T-helper 9 cell (primary cell): ENCODE results near the gene ST6GALNAC4.

Experiments
- DNase-seq: peaks from one replicate; pipeline ENCODE4 v3.0.0-alpha.2; 2020

The ST6GALNAC4 gene

DNA sequence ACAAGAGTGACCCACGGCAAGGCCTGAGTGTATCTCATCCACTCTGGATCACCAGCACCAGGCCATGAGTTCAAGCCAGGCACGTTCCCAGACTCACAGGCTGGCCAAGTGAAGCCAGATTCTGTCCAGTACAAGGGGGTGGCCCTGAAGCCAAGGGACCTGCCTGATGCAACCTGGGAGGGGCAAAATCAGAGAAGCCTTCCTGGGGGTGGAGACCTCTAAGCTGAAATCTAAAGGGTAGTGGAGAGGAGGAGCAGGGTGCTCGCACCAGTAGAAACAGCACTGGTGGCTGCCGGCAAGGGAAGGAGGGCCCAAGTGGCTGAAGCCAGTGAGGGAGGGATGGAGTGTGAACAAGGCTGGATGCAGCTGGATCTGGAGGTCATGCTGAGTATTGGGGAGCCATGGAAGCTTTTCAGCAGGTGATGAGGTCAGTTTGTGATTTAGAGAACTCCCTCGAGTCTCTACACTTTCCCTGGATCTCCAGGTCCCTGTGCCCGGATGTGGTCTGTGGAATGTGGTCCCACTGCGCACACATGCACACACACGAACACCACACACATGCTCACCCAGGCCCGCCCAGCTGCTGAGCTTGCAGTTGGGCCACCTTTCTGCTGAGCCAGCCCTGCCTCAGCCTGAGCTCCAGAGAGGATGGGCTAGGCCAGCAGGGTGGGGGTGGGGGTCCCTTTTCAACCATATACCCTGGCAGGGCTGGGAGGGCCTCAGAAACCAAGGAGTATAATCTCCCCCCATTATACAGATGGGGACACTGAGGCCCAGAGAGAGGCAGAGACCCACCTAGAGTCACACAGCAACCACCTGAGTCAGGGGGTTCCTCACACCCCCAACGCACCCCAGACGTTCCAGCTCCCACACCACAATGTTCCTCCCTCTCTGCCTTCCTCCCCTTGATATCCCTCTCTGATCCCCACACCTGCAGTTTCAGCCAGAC lies 12.1 kb upstream of the ST6GALNAC4 start:
- no peak for DNase-seq

DNA sequence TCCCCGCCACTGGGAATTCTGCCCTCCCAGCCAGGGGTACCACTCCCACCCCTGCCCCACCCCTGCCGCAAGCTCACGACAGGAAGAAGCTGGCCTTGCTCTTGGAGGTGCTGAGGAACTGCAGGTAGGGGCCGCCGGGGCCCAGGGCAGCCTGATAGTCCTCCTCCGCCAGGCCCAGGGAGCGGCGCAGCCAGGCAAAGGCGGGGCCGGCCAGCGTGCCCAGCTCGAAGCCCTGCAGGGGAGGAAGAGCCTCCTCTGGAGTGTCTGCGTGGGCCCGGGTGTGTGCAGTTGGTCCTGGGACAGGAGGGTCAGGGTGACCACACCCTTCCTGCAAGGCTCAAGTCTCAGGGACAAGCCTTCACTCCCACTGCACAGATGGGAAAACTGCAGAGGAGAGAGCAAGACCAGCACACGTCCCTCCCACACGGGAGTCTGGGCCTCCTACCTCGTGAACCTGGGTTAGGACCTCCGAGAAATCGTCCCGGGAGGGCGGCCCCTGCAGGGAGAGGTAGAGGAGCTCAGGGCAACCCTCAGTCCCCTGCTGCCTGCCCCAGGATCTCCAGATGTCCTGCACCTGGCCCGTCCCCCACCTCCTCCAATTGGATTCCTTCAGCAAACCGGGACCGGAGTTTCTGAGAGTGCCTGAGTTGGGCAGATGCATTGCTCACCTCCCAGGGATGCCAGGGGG lies 11.3 kb upstream of the ST6GALNAC4 start:
- DNase-seq: no peak

DNA sequence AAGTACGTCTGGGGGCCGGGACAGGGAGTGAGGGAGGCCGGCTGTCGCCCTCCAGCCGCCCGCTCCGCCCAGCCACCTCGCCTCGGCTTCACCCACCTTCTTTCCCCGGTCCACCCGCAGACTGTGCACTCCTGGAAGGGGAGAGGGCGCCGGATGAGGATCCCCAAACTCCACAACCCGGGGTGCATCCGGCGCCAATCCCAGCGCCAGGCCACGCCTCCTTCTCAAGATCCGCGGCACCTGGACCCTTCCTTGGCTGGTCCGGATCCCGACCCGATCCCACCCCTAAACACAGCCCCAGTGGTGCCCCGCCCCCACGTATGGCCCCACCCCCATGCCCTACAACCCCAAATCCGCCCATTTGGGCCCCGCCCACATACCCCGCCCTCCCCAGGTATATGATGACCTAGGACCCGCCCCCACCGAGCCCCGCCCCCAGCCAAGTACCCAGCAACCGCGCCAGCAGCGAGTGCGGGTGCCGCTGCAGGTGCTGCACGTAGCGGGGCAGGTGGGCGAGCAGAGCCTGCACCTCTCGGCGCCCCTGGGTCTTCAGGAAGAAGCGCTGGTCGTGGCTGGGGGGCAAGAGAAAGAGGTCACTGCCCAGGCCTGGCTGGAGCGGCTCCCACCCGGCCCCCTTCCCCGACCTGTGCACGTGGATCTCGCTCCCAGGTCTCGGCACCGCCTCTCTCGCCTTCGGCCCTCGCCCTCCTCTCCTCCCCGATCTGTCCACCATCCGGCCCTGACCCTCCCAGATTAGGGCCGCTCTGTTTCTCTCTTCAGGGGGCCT lies 10.6 kb upstream of the ST6GALNAC4 start:
- DNase-seq: peak; percentile 87

DNA sequence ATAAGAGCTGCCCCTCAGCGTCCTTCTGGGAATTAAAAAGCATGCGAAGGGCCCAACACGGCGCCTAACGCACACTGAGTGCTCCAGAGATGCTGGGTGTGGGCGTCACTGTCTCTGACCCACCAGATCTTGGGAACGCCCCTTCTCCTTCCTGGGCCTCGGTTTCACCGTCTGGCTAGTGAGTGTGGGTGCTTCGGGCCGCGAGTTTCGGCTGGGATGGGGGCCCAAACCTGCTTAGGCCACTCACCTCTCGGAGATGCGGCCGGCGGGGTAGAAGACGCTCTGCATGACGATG lies 10.0 kb upstream of the ST6GALNAC4 start:
- DNase-seq: no peak

- DNase-seq: no peak
Measured at GRCh38 chr9:127925959-127926905, 9.4 kb upstream of the ST6GALNAC4 start.

GRCh38 chr9:127924736-127925444 lies 8.0 kb upstream of the ST6GALNAC4 start:
- DNase-seq: no peak

GRCh38 chr9:127923771-127924170 lies 6.9 kb upstream of the ST6GALNAC4 start:
- no peak for DNase-seq

- no peak for DNase-seq
Measured at GRCh38 chr9:127923046-127923445, 6.2 kb upstream of the ST6GALNAC4 start.

- DNase-seq: peak; percentile 78
Measured at GRCh38 chr9:127921557-127922120, 4.8 kb upstream of the ST6GALNAC4 start.

- no peak for DNase-seq
Measured at GRCh38 chr9:127920794-127921193, 4.0 kb upstream of the ST6GALNAC4 start.

DNA sequence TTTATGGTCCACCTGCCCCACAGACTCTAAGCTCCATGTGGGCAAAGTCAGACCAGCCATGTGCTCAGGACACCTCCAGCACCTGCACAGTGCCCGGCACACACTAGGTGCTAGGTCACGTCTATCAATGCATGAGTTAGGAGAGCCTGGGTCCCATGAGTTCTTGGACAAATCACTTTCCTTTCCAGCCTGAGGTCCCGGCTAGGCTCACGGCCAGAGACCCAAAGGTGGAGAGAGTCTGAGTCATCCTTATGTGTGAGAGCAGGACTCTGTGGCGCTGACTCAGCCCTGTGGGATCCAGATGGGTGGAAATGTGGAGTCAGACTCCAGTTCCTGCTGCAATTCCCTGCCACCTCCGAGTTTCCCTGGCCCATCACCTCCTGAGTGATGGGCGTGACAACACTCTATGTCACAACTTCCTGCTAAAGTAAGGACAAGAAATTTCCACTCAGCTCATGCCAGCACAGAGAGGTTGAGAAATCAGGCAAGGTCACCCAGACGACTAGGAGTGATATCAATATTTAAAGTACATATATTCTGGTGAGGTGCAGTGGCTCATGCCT lies 2.5 kb upstream of the ST6GALNAC4 start:
- no peak for DNase-seq

DNA sequence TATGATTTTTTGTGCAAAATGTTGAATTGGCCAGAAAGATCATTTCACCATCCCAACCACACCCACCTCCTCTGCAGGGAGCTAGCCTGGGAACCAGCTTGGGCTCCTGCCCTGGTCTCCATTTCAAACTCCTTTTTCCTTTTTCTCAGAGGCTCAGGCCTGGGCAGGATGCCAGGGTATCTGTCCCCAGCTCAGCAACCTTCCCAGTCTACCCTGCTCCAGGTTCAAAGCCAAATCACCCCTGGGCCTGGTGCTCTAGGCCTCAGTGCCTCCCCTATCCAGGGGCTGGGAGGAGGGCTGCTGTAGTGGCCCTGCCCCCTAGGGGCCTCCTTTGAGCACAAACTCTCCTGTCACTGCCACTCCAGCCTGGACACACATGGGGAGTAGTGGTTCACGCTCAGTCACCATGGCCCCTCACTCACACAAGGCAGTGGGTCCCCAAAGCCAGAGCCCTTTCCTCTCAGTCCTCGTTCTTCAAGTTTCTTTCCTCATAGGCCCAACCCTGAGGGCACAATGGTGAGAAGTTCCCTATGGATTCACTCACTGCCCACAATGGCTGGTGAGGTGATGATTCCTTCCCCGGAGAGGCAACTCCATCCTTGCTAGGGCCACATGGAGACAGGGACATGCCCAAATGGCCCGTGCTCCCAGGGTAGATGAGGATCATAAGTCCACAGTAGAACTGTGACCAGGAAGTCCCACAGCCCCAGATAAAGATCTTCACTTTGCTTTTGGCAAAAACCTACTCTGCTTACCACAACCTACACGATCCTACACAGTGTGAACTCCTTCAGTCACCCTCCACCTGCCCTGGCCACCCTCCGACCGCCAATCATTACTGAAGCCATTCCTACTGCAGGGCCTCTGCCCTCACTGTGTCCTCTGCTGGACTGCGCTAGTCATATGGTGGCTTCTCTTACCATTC lies 1.6 kb upstream of the ST6GALNAC4 start:
- DNase-seq: no peak

- no peak for DNase-seq
Measured at GRCh38 chr9:127917603-127918002, 762 bp upstream of the ST6GALNAC4 start.

GRCh38 chr9:127915801-127916719 lies 781 bp downstream of the ST6GALNAC4 start:
- DNase-seq: no peak

DNA sequence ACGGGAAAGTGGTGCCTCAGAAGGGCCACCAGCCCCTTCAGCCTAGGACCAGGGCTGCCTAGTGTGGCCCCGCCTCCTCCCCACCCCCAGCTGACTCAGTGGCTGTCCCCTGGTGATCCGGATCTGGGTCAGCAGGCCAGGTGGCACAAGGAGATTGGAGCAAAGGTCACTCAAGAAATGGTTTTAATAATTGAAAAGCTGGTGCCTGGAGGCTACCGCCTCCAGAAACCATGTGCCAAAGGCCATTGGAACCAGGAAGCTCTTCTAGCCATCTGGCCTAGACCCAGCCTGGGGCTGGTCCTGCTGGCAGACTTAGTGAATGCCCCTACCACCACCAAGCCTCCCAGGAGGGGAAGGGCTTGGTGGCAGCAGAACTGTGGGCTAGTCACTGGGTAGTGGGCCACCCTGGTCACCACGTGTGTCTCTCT lies 1.5 kb downstream of the ST6GALNAC4 start:
- DNase-seq: no peak

DNA sequence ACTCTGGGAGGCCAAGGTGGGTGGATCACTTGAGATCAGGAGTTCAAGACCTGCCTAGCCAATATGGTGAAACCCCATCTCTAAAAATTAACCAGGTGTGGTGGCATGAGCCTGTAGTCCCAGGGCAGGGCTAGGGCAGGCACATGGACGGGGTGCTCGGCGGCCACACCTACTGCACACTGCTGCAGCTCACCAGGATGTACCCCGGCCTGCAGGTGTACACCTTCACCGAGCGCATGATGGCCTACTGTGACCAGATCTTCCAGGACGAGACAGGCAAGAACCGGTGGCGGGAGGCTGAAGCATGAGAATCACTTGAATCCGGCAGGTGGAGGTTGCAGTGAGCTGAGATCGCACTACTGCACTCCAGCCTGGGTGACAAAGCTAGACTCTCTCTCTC lies 3.2 kb downstream of the ST6GALNAC4 start:
- no peak for DNase-seq

DNA sequence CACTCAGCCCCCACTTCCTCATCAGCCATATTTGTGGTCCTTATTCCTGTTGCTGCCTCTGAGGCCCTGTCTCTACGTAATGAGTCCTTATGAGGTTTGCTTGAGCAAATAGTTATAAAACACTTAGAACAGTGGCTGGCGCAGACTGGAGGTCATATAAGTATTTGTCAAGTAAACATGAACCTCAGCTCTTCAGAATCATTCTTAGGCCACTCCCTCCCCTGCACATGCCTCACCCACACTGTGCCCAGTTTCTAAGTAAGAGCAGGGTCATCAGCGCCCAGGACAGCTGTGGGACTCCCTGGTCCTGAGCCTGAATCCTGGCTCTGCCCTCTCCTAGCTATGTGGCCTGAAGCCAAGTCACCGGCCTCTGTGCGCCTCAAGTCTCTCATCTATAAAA lies 4.0 kb downstream of the ST6GALNAC4 start:
- DNase-seq: no peak

DNA sequence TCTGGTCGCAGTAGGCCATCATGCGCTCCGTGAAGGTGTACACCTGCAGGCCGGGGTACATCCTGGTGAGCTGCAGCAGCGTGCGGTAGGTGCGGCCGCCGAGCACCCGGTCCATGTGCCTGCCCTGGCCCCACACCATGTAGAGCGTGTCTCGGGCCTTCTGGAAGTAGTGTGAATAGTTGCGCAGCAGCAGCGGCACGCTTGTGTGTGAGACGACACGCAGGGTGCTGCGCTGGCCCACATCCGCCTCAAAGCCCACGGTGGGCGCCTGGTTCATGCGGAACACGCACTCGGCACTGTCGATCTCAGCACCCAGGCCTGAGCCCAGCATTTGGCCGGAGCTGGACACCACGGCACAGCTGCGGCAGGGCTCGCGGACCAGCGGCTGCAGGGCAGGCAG lies 4.5 kb downstream of the ST6GALNAC4 start:
- DNase-seq: no peak
